Upper lobe of right lung (tissue), 1 donor: Measurements from ENCODE around the gene STK32C. TPM values are rescaled to one million over a fixed set of nuclear protein-coding genes. Genes with fewer than 3 reads are reported as not detected.

ENCODE experiments used
- ATAC-seq: fragments of 200-7000 bp; cut with Tn5 transposase; one replicate; pipeline ENCODE4 v1.9.1; 2020; ENCODE audit warnings: mild to moderate bottlenecking, moderate library complexity
- DNase-seq: peaks from one replicate; pipeline ENCODE4 v3.0.0-alpha.2; 2020
- H3K27ac ChIP-seq: fragments of 200-600 bp; one replicate; pipeline ENCODE4 v1.8.0; 2022
- H3K27me3 ChIP-seq: fragments of 200-600 bp; one replicate; pipeline ENCODE4 v1.8.0; 2022; ENCODE audit warnings: mild to moderate bottlenecking
- H3K36me3 ChIP-seq: fragments of 200-600 bp; one replicate; pipeline ENCODE4 v1.8.0; 2022
- H3K4me1 ChIP-seq: fragments of 200-600 bp; one replicate; pipeline ENCODE4 v1.8.0; 2022
- H3K4me3 ChIP-seq: fragments of 200-600 bp; one replicate; pipeline ENCODE4 v1.8.0; 2022; ENCODE audit warnings: mild to moderate bottlenecking
- H3K9me3 ChIP-seq: fragments of 200-600 bp; one replicate; pipeline ENCODE4 v1.8.0; 2022
- intact Hi-C: fragments of 100-400 bp; cut with DNase I; formaldehyde crosslinking; loops from one replicate; pipeline ENCODE4 v1.11.0; 2022
- total RNA-seq: library from RNA; stranded (reverse); fragmentation: NEBNext Ultra II Directional; extraction: Animal tissue kit (Norgen Biotek cat#: 25700); gene quantifications from one replicate; pipeline ENCODE4 v1.2.1, GENCODE V29; 2021
- TF ChIP-seq, protein P1 (sequence below): fragments of 200-600 bp; IDR thresholded peaks from one replicate; pipeline ENCODE4 v1.8.0; 2022; ENCODE audit warnings: antibody characterized with exemption
- donor health status: DM: no; HTN: yes; CAD: no; lungs with severe emphysema.

The STK32C gene
- total RNA-seq, 1 donor from 2014 or later: 13.2 TPM

DNA sequence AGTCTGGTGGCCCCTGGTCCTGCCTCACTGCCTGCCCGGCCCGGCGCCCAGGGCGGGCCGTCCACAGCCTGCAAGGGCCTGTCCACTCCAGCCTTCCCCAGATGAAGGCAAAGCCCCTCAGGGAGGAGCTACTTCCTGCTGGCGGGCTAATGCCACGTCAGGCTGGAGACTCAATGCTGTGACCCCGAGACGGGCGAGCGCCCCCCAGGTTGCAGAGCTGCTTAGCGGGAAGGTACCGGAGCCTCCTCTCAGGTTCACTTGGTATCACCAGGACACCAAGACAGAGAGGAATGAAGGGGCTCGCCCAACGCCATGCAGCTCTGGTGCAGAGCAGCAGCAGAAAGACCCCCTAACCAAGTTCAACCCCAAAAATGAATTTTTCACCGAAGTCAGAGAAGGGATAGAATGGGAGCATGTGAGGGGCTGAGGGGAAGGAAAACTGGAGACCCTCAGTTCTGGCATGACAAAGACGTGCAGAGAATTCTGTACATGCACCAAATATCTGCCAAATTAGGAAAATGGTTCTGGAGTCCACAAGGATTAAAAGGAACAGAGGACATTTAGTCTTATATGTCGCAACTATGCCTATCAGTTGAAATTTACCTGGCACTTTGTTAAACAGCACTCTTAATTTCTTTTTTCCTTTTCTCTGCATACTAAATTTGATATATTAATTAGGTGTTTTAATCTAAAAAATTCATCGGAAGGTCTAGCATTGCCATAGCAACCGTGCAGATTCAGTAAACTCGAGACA lies 2.8 kb downstream of the STK32C start:
- no peaks in the 10 kb centered on the region for H3K36me3 ChIP-seq
- TF ChIP-seq, protein P1, sequence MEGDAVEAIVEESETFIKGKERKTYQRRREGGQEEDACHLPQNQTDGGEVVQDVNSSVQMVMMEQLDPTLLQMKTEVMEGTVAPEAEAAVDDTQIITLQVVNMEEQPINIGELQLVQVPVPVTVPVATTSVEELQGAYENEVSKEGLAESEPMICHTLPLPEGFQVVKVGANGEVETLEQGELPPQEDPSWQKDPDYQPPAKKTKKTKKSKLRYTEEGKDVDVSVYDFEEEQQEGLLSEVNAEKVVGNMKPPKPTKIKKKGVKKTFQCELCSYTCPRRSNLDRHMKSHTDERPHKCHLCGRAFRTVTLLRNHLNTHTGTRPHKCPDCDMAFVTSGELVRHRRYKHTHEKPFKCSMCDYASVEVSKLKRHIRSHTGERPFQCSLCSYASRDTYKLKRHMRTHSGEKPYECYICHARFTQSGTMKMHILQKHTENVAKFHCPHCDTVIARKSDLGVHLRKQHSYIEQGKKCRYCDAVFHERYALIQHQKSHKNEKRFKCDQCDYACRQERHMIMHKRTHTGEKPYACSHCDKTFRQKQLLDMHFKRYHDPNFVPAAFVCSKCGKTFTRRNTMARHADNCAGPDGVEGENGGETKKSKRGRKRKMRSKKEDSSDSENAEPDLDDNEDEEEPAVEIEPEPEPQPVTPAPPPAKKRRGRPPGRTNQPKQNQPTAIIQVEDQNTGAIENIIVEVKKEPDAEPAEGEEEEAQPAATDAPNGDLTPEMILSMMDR: no peak
- no peak overlapping the region for H3K4me3 ChIP-seq
- ATAC-seq (no peak), DNase-seq (no peak)
- H3K27ac ChIP-seq: no peak overlapping the region
- H3K4me1 ChIP-seq: peaks cover 13% of the 10 kb centered on the region
- intact Hi-C loops: no loop called here
- H3K27me3 ChIP-seq: no peaks in the 10 kb centered on the region
- no peaks in the 10 kb centered on the region for H3K9me3 ChIP-seq

DNA sequence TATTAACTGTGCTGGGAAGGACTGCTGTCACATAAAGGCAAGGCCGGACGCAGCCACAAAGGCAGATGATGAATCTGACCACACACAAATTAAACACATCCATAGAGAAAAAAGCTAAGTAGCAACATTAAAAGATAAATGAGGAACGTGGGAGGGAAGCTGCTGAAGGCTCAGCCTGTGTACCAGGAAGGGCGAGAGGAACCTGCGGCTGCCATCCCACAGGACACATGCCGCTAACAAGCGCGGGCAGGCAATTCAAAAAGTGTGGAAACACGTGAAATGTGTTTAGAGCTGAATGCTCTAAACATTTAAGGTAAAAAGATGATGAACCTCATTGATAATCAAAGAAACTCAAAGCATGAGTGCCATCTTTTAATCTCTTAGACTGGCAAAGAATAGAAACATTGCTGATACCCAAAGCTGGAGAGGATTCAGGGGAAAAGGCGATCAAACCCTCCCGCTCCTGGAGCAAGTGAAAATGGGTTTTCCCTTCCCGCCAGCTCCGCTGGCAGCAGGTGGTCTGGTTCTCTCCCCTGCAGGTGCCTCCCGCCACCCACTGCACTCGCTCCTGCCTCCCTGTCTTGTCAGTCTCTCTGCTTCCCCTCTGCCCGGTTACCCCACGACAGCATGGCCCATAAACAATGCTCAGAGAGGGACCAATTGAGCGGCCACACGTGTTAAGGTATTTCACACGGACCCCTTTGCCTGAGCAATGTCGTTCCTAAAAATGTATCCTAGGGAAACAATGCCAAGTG lies 4.2 kb downstream of the STK32C start:
- Histone ChIP-seq H3K4me1 (peaks cover 8% of the 10 kb centered on the region), H3K27me3 (no peaks in the 10 kb centered on the region), H3K9me3 (no peaks in the 10 kb centered on the region), H3K27ac (no peak overlapping the region), H3K4me3 (no peak overlapping the region), H3K36me3 (no peaks in the 10 kb centered on the region)
- DNase-seq: peak; percentile 34
- intact Hi-C loops: no loop called here
- no peak for ATAC-seq
- TF ChIP-seq, protein P1: no peak

DNA sequence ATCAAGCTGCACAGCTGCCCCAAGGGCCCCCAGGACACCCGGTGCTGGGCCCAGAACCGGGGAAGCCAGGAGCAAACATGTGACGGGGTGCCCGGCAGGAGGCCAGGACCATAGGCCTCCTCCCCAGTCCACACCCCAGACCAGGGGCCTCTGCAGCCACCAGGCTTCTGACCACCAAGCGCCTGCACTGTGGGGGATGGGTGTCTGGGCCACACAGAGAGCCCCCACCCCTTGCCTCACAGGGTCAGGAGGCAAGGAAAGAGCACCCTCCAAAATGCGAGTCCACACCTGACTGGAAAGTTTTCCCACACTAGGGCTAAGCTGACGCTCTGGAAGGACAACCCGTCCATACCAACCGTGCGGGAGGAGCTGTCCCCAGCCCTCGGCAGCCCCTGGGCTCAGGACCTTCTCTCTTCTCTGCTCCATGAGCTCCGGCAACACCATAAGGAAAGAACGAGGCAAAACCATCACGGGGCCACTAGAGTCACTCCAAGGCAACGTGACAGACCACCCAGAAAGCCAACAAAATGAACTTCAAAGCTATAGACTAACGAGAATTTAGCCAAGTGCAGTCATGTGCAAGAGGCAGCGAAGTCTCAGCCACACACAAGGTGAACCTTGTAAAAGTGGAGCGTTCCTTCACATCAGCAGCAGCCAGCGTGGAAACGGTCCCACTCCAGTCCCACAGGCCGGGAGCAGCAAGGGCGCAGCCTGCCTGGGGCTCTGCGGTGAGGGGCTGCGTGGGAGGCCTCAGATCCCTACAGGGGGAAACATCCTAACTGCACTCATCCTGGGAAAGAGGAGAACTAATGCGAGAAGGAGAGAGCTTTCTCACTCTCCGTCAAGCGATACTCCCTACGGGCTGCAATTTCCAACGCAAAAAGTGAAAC lies 5.1 kb downstream of the STK32C start:
- no peak for ATAC-seq
- H3K4me3 ChIP-seq: no peak overlapping the region
- intact Hi-C loops: no loop called here
- TF ChIP-seq, protein P1: no peak
- H3K27ac ChIP-seq: no peak overlapping the region
- H3K36me3 ChIP-seq: no peaks in the 10 kb centered on the region
- peak; percentile 48 for DNase-seq
- no peaks in the 10 kb centered on the region for H3K9me3 ChIP-seq
- peaks cover 8% of the 10 kb centered on the region for H3K4me1 ChIP-seq
- no peaks in the 10 kb centered on the region for H3K27me3 ChIP-seq

DNA sequence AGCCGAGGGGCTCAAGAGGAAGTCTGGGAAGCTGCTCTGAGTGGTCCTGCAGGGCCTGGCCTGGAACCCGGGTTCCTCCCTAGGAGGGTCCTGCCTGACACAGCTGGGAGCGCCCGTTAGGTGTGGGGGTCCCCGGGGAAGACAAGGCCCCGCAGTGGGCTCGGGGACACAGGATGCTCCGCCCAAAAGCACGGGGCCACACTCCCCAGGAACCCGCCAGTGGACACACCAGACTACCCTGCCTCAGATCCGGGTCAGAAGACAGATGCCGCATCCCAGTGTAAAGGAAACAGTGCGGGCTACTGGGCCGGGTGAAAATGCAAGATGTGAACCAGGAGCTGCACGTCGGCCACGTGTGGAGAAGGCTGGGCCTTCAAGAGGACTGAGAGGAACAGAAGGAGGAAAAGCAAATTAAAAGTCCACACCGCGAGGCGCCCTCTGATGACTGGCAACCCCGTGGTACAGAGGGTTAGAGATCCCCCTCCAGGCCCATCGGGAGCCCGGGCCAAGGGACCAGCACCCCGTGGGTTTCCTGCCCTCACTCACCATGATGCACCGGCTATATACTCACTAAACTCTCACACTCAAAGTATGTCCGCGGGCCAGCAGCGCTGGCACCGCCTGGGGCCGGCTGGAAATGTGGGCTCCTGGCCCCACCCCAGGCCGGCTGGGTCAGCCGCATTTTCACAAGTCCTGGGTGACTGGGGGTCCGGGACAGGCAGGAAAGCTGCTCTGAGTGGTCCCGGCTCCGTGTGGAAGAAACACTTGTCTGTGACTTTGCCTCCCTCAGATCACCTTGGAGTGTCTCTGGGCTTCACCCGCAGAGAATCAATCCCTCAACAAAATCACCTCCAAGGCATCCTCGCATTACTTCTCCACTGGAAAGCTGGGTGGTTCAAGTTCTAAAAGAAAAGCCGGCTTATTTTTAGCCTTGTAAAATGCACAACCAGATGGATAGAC lies 6.1 kb downstream of the STK32C start:
- intact Hi-C loops: no loop called here
- Histone ChIP-seq H3K27me3 (no peaks in the 10 kb centered on the region), H3K4me1 (peaks cover 2% of the 10 kb centered on the region), H3K4me3 (no peak overlapping the region), H3K36me3 (no peaks in the 10 kb centered on the region), H3K27ac (no peak overlapping the region), H3K9me3 (no peaks in the 10 kb centered on the region)
- DNase-seq (peak; percentile 52), ATAC-seq (no peak)
- TF ChIP-seq, protein P1: no peak

DNA sequence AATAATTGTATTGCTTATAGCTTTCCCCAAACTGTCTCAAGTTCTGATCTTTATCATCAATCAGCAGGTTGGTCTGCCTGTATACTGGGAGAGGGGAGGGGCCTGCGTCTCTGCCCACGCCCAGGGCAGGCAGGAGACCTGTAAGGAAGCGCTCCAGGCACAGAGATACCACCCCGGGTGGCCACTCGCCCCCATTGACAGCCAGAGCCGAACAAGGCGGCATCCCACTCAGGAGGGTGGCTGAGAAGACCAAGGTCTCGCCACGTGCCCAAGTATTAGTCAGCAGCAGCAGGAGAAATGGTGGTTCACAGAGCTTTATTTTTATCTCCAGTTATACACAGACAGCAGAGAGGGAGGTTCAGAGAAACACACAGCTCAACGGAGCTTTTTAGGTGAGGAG lies 7.2 kb downstream of the STK32C start:
- no peak overlapping the region for H3K27ac ChIP-seq
- intact Hi-C loops: no loop called here
- no peaks in the 10 kb centered on the region for H3K27me3 ChIP-seq
- no peak overlapping the region for H3K4me3 ChIP-seq
- TF ChIP-seq, protein P1: no peak
- H3K4me1 ChIP-seq: no peaks in the 10 kb centered on the region
- no peaks in the 10 kb centered on the region for H3K36me3 ChIP-seq
- DNase-seq (peak; percentile 27), ATAC-seq (no peak)
- H3K9me3 ChIP-seq: no peaks in the 10 kb centered on the region
